ENCODE measurements around the gene CLIC6. TPM values are rescaled to one million over a fixed set of nuclear protein-coding genes. Genes with fewer than 3 reads are reported as not detected.

CLIC6 gene
- total and polyA plus RNA-seq, 2 experiments from 2014 or later, result 1.1 to 1.5 TPM

GRCh38 chr21:34730194-34730593 lies 61.4 kb downstream of the CLIC6 start (continued):
- no peak for TF ChIP-seq ZNF462 (CRISPR knock-in tag; IDR thresholded peaks at IDR 0.05)

GRCh38 chr21:34730756-34731445 lies 62.1 kb downstream of the CLIC6 start:
- no peaks in the 10 kb centered on the region for H3K36me3 Mint-ChIP-seq (ENCODE audit: low read depth)
- TF ChIP-seq ZNF462 (CRISPR knock-in tag; IDR thresholded peaks at IDR 0.05) (no peak), REST (IDR thresholded peaks at IDR 0.05; ENCODE audit: unreplicated experiment) (no peak), NANOG (IDR thresholded peaks at IDR 0.05; ENCODE audit: borderline replicate concordance) (no peak), EZH2phosphoT487 (IDR thresholded peaks at IDR 0.05; ENCODE audit: unreplicated experiment) (no peak), STAT1 (IDR thresholded peaks at IDR 0.05; ENCODE audit: unreplicated experiment) (no peak)

More at GRCh38 chr21:34730756-34731445, 62.1 kb downstream of the CLIC6 start:
- no peak overlapping the region for H3K27ac ChIP-seq (ENCODE audit: low read depth)
- no peaks in the 10 kb centered on the region for H3K79me2 ChIP-seq (replicated peaks; ENCODE audit: insufficient read depth)
- no peaks in the 10 kb centered on the region for H3F3A ChIP-seq (replicated peaks; ENCODE audit: low read depth)
- no peaks in the 10 kb centered on the region for H4K20me1 ChIP-seq (replicated peaks; ENCODE audit: insufficient read depth)
- no peak overlapping the region for H2AFZ ChIP-seq
- no peak overlapping the region for H3K4me3 ChIP-seq
- ATAC-seq (no peak), DNase-seq (ENCODE audit: low spot score) (no peak)
- peaks cover 6% of the 10 kb centered on the region; the same call in 2 of the 3 replicates for H3K4me1 Mint-ChIP-seq
- H3K4me3 Mint-ChIP-seq, result no peak overlapping the region
- H3K27me3 Mint-ChIP-seq (ENCODE audit: insufficient read depth, low read depth, poor library complexity), result peaks cover 5% of the 10 kb centered on the region
- H3K9me2 ChIP-seq (ENCODE audit: insufficient read depth), result peaks cover 11% of the 10 kb centered on the region
- no peaks in the 10 kb centered on the region for H3K27me3 ChIP-seq (ENCODE audit: insufficient read depth)
- H3K4me2 ChIP-seq, result no peak overlapping the region
- no peaks in the 10 kb centered on the region for H3K4me1 ChIP-seq (ENCODE audit: insufficient read depth)
- no peak overlapping the region for H3K27ac Mint-ChIP-seq
- no peaks in the 10 kb centered on the region for H3K36me3 ChIP-seq (ENCODE audit: insufficient read depth)
- no peaks in the 10 kb centered on the region for H3K9me3 Mint-ChIP-seq

Data from GM23338 (cell line).